Activated naive CD8-positive, alpha-beta T cell treated with anti-CD3 and anti-CD28 coated beads for 36 hours (primary cell): Measurements from ENCODE around the gene FOXF1. TPM values are rescaled to one million over a fixed set of nuclear protein-coding genes. Genes with fewer than 3 reads are reported as not detected.

Source experiments
- DNase-seq: peaks from one replicate; pipeline ENCODE4 v3.0.0; 2021
- H3K27ac Mint-ChIP-seq: one replicate; pipeline ENCODE4 v1.8.0; 2022; ENCODE audit warnings: mild to moderate bottlenecking, moderate library complexity, mixed read lengths
- H3K27me3 Mint-ChIP-seq: one replicate; pipeline ENCODE4 v1.8.0; 2022; ENCODE audit warnings: mild to moderate bottlenecking, mixed read lengths
- H3K36me3 Mint-ChIP-seq: one replicate; pipeline ENCODE4 v1.8.0; 2021; ENCODE audit warnings: mild to moderate bottlenecking, mixed read lengths
- H3K4me1 Mint-ChIP-seq: one replicate; pipeline ENCODE4 v1.8.0; 2021; ENCODE audit warnings: mixed read lengths
- H3K4me3 Mint-ChIP-seq: one replicate; pipeline ENCODE4 v1.8.0; 2022; ENCODE audit warnings: mild to moderate bottlenecking, moderate library complexity, mixed read lengths
- H3K9me3 Mint-ChIP-seq: one replicate; pipeline ENCODE4 v1.8.0; 2022; ENCODE audit warnings: mixed read lengths
- total RNA-seq, 2 experiments: library from RNA; stranded (reverse); gene quantifications; one replicate each; pipeline ENCODE4 v1.2.3, GENCODE V29; 2021

The FOXF1 gene
- total RNA-seq, 2 experiments from 2014 or later = not detected

DNA sequence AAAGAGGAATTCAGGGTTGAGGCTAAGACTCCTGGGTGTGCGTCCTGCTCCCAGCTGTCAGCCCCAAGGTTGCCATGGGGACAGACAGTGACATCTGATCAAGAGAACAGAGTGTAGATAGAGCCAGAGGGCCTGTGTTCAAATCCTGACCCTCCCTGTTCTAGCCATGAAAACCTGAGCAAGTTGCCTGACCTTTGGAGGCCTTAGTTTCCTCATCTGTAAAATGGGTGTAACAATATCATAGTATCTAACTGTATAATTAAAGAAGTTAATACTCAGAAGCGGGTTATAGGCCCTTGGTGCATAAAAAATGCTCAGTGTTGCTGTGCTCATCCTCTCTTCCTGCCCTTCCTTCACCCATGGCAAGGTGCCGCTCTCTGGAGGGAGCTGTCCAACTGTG lies 28.7 kb upstream of the FOXF1 start:
- Mint-ChIP-seq H3K9me3 (peaks cover 3% of the 10 kb centered on the region), H3K27ac (no peak overlapping the region), H3K4me3 (no peak overlapping the region), H3K27me3 (peaks cover 37% of the 10 kb centered on the region), H3K36me3 (no peaks in the 10 kb centered on the region), H3K4me1 (no peaks in the 10 kb centered on the region)
- no peak for DNase-seq

DNA sequence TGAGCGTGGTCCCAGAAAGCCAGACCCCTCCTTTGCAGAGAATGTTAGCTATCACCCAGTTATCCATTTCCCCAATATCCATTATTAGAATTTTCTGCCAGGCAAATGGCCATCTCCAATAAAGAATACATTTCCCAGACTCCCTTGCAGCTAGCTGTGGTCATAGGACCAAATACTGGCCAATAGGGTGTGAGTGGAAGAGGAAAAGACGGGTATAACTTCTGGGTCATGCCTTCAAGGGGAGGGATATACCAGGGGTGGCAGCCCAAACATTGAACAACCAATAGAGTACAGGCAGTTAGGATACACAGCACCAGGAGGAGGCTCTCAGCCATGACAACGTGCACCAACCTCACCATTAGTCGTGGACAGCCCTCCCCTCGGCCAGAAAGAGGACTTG lies 26.1 kb upstream of the FOXF1 start:
- Mint-ChIP-seq H3K36me3 (no peaks in the 10 kb centered on the region), H3K9me3 (peaks cover 3% of the 10 kb centered on the region), H3K4me3 (no peak overlapping the region), H3K4me1 (no peaks in the 10 kb centered on the region), H3K27me3 (peaks cover 30% of the 10 kb centered on the region), H3K27ac (no peak overlapping the region)
- no peak for DNase-seq

DNA sequence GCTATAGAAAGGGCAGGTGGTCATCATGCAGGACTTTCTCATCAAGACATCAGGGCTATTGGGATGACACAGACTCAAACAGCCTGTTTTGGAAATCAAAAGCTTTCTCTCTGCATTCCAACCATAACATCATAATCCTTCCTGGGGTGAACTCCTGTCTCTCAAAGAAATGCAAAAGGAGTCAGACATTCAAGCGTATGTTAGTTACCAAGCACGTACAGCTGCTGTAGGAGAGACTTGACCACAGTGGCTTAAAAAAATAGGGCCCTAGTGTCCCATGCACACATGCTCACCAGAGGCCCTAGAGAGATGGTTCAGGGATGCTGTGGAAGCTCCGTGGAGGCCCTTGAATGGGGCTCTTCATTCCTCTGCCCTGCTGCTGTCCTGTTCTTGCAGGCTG lies 24.6 kb upstream of the FOXF1 start:
- no peak overlapping the region for H3K4me3 Mint-ChIP-seq
- no peaks in the 10 kb centered on the region for H3K36me3 Mint-ChIP-seq
- no peak for DNase-seq
- H3K9me3 Mint-ChIP-seq = peaks cover 3% of the 10 kb centered on the region
- H3K4me1 Mint-ChIP-seq = no peaks in the 10 kb centered on the region
- H3K27ac Mint-ChIP-seq = no peak overlapping the region
- peaks cover 37% of the 10 kb centered on the region for H3K27me3 Mint-ChIP-seq

DNA sequence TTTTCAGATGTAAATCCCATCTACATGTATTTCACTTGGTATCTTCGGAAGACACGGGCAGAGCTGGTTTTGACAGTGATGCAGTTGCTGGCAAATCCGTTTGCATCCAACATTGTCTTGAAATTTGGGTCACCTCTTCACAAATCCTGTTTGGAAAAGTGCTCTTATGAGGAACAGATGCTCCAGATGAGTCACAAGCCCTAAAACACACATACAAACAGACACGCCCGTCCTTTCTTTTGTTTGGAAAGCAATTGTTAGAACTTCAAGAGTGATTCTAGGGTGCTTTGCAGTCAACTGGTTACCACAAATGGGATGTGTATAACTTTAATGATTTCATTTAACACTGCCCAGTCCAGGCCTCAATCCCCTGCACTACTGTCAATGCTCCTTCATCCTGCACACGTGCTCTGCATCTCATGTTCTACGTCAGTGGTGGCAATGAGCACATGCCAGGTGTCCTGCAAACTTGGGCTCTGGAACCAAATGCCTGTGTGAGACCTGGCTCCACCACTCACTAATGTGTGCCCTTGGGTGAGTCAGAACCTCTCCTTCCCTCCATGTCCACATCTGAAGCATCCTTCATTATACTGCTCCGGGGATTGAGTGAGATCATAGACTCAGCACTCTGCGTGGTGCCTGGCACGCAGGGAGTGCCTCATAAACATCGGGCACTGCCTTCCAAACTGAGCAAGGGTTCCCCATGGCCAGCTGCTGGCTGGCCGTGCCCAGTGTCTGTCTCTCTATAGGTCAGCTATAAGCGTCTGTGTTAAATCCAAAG lies 19.3 kb upstream of the FOXF1 start:
- no peak for DNase-seq
- no peak overlapping the region for H3K4me3 Mint-ChIP-seq
- H3K36me3 Mint-ChIP-seq = no peaks in the 10 kb centered on the region
- no peaks in the 10 kb centered on the region for H3K9me3 Mint-ChIP-seq
- no peak overlapping the region for H3K27ac Mint-ChIP-seq
- peaks cover 6% of the 10 kb centered on the region for H3K4me1 Mint-ChIP-seq
- H3K27me3 Mint-ChIP-seq = peaks cover 74% of the 10 kb centered on the region

DNA sequence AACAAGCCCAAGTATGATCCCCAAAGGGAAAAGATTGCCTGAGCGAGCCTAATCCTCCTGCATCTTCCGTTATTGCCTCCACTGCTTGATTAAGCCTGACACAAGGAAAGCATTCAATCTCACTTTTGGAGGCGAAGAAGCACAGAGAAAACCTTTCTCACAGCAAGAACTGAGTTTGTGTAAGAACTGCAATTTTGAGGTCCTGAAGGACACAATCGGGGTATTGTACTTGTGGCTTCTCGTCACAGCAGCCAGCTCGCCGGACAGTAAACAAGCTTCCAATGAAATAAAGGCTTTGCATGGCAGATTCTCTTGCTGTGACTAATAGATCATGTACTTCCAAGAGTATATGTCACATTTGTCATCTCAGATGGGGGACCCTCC lies 18.7 kb upstream of the FOXF1 start:
- Mint-ChIP-seq H3K36me3 (no peaks in the 10 kb centered on the region), H3K27me3 (peaks cover 80% of the 10 kb centered on the region), H3K27ac (no peak overlapping the region), H3K4me3 (no peak overlapping the region), H3K4me1 (peaks cover 8% of the 10 kb centered on the region), H3K9me3 (no peaks in the 10 kb centered on the region)
- no peak for DNase-seq

DNA sequence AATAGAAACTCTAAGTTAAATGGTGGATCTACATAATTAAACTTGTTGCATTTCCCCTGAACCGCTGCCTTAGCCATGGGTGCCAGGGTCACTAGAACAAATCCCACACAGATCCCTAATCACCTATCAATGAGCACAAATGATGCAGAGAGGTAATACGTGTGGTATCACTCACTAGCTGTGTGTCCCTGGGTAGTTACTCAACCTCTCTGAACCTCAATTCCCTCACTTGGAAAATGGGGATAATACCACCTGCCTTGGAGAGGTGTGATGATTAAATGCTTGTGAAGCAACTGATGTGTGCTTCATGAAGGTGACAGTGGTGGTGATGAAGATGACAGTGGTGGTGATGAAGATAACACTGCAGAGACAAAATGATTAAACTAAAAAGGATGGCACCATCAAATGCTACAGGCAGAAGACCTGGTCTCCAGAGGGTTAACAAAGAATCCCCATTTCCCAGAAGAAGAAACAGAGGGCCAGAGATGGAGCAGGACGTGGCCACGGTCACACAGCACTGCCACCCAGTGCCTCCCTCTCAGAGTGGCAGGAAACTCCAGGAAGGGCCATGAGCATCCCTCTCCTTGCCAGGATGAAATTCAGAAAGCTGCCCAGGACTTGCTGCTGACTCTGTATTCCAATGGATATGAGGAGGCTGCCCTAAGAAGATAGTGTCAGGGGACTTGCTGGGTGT lies 17.9 kb upstream of the FOXF1 start:
- H3K9me3 Mint-ChIP-seq = no peaks in the 10 kb centered on the region
- no peak overlapping the region for H3K27ac Mint-ChIP-seq
- no peak overlapping the region for H3K4me3 Mint-ChIP-seq
- no peak for DNase-seq
- peaks cover 87% of the 10 kb centered on the region for H3K27me3 Mint-ChIP-seq
- H3K4me1 Mint-ChIP-seq = peaks cover 8% of the 10 kb centered on the region
- H3K36me3 Mint-ChIP-seq = no peaks in the 10 kb centered on the region

DNA sequence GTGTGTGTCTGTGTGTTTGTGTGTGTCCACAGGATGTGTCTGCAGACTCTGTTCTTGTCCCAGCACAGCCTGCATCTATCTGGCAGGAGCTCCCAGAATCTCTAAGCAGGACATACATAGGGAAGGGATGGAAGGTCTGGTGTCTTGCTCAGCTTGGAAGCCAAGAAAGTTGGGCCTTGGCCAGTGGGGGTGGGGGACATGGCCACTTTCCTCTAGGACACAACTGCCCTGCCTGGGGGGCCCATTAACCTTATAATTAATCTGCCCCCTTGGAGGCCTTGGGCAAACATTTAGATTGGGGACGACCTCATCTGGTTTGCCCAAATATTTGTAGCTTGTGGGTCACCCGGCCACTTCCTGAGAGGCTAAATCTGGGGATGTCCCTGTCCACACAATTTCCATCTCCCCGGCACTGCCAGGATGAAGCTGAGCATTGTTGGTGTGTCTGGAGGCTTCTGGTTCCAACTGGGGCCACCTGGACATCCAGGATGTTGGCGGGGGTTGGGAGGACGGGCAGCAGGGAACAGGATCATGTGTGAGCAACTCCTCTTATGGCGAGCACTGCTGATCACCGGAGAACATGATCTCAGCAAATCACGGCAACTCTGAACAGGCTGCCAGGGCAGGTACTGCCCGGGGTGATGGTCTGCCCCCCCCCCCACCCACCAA lies 17.2 kb upstream of the FOXF1 start:
- Mint-ChIP-seq H3K27me3 (peaks cover 90% of the 10 kb centered on the region), H3K4me1 (peaks cover 8% of the 10 kb centered on the region), H3K27ac (no peak overlapping the region), H3K36me3 (no peaks in the 10 kb centered on the region), H3K4me3 (no peak overlapping the region), H3K9me3 (no peaks in the 10 kb centered on the region)
- DNase-seq = no peak

DNA sequence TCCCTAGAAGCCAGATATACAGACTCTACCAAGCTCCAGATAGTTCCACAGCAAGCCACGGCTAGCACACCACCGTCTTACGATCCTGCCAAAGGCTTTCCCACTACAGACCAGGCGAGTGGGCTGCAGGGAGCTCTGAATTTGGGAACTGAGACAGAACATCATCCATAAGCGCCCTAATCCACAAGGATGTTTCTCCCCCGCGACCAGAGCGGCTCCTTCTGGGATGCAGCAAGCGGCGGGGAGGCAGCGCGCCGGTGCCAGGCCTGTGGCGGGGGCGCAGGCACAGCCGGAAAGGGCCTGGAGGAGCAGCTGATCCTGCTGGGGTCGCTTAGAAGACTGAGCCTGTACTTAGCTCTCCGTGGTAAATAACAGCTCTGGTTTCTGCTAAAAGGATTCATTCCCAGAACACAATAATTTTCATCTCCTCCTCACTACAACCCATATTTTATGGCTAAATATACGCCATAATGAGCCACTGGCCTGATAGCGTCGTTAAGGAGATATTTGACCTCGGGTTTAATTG lies 16.2 kb upstream of the FOXF1 start:
- H3K4me1 Mint-ChIP-seq = peaks cover 9% of the 10 kb centered on the region
- no peak for DNase-seq

DNA sequence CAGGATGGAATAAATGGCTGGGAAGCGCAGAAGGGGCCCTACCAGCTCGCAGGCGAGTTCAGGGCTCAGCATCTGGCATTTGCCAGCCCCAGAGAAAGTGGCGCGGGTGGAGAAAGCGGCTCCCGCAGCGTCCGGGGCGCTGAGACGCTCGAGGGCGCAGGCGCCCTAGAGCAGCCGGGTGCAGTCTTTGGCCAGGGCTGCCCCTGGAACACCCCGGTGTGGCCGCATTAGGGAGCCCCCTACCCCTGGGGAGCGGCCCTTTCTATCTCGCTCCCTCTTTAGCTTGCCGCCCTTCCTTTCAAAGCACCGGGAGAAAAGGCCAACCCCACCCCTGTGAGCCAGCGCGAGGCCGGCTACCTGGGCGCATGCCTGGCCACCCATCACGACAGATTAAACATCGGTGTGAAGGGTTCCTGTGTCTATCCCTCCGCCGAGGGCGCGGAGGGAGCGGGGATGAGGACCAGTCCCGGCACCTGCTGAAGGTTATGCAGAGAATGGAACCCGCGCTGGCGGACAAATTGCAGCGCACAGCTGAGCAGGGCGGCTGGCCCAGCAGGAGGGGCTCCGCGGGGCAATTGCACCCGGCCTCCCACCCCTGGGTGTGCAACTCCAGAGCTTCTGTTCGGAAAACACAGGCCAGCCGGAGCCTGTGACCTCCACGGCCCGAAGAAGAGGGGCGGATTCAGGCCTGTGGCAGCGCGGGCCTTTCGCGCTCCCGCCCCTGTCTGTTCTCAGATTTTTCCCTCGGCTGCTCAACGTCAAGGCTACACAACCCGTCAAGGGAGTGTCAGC lies 15.6 kb upstream of the FOXF1 start:
- Mint-ChIP-seq H3K4me3 (no peak overlapping the region), H3K4me1 (peaks cover 9% of the 10 kb centered on the region), H3K36me3 (no peaks in the 10 kb centered on the region), H3K27me3 (peaks cover 96% of the 10 kb centered on the region), H3K9me3 (no peaks in the 10 kb centered on the region), H3K27ac (no peak overlapping the region)
- DNase-seq = no peak

More for the DNA sequence above, 16.2 kb upstream of the FOXF1 start:
- H3K9me3 Mint-ChIP-seq = no peaks in the 10 kb centered on the region
- H3K27me3 Mint-ChIP-seq = peaks cover 91% of the 10 kb centered on the region
- H3K36me3 Mint-ChIP-seq = no peaks in the 10 kb centered on the region
- H3K27ac Mint-ChIP-seq = no peak overlapping the region
- no peak overlapping the region for H3K4me3 Mint-ChIP-seq

DNA sequence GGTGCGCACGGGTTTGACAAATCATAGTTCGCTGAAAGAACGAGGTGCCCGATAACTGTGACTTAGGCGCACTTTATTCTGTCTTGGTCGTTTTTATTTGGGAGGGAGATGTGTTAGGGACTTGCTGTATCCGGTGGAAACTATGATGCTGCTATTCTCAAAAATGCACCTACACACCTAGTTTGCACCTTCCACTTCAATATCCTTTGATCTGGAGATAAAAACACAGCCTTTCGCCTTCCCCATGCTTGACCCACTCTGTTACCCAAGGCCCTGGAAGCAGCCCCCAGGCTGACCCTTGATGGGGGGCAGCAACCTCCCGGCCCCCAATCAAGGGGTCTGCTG lies 15.0 kb upstream of the FOXF1 start:
- H3K9me3 Mint-ChIP-seq = no peaks in the 10 kb centered on the region
- DNase-seq = no peak
- H3K27me3 Mint-ChIP-seq = peaks cover 96% of the 10 kb centered on the region
- no peak overlapping the region for H3K27ac Mint-ChIP-seq
- H3K4me3 Mint-ChIP-seq = no peak overlapping the region
- H3K36me3 Mint-ChIP-seq = no peaks in the 10 kb centered on the region
- peaks cover 9% of the 10 kb centered on the region for H3K4me1 Mint-ChIP-seq

DNA sequence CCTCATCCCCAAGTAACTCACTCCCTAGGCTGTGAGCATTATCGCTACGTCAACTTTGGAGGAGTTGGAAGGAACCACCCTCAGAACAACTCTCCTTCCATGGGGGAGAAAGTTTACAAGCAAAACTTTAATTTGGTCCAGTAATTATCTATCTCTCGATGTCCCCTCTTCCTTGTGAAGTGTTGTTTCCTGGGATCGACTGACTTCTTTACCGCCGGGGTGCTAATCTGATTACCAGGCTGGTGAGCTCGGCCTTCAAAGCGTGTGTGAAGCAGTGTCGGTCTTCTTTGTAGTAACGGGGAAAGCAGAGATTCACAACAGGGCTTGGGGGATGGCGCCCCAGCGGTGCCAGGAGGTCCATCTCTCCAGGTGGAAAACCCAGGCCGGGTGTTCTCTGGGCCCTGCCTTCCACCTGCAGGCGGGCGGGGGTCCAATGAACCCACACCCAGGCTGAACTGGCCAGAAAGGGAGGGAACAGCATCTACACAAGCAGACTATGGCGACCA lies 14.5 kb upstream of the FOXF1 start:
- H3K27ac Mint-ChIP-seq = no peak overlapping the region
- peaks cover 96% of the 10 kb centered on the region for H3K27me3 Mint-ChIP-seq
- H3K36me3 Mint-ChIP-seq = no peaks in the 10 kb centered on the region

DNA sequence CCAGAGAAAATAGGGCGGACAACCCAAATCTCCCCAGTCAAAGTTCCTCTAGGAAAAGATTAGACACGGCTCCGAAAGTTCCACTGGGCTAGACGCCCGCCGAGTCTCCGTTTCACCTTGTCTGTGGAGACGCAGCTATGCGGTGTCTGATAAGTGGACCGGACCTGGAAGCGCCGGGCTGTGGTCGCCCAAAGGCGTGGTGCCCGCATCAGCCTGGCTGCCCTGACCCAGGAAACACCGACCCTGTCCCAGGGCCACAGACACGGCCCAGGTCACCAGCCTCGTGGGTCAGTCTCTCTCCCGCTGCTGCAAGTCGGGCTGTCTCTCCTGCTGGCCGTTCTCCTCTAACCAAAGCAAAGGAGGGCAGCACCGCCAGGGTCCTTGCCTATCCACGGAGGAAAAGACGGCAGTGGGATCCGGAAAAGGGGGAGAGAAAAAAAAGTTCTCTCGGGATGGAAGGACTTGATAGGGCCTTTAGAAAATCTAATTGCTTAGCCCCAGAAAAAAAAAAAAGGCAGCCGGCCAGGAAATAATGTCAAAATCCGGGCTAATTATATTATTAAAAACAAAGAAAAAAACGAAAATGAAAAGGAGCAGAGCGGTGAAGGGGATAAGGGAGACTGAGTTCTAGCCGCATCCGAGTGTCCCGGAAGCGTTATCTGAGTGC lies 13.9 kb upstream of the FOXF1 start:
- peaks cover 96% of the 10 kb centered on the region for H3K27me3 Mint-ChIP-seq
- no peak overlapping the region for H3K27ac Mint-ChIP-seq
- DNase-seq = no peak
- H3K4me1 Mint-ChIP-seq = peaks cover 9% of the 10 kb centered on the region
- no peak overlapping the region for H3K4me3 Mint-ChIP-seq
- no peaks in the 10 kb centered on the region for H3K36me3 Mint-ChIP-seq
- no peaks in the 10 kb centered on the region for H3K9me3 Mint-ChIP-seq

More for the DNA sequence above, 14.5 kb upstream of the FOXF1 start:
- no peak for DNase-seq
- Mint-ChIP-seq H3K4me1 (peaks cover 9% of the 10 kb centered on the region), H3K9me3 (no peaks in the 10 kb centered on the region), H3K4me3 (no peak overlapping the region)

DNA sequence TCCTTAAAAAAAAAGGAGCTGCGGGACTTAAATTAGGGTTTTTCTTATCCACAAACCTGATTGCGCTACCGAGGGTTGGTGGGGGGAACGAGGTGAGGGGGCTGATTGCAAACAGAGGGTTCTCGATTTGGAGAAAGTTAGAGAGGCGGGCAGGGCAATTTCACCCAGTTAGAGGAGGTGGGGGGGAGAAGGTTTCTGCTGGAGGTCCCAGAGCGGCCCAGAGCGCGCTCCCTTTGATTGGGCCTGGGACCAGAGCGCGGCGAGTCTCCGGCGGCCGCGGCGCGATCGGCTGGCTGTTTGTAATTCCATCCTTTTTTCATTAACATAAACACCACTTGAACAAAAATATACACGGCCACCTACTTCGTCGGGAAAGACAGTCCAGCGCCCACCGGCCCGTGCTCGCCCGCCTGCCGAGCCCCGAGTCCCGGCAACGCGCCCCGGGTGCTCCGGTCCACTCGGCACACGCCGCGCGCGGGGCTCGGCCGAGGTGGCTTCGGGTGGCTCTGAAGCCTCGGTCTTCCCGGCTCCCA lies 13.3 kb upstream of the FOXF1 start:
- no peak for DNase-seq
- Mint-ChIP-seq H3K36me3 (no peaks in the 10 kb centered on the region), H3K4me1 (peaks cover 9% of the 10 kb centered on the region), H3K27ac (no peak overlapping the region), H3K9me3 (no peaks in the 10 kb centered on the region), H3K4me3 (peak overlapping the region; percentile 4), H3K27me3 (peaks cover 94% of the 10 kb centered on the region)

DNA sequence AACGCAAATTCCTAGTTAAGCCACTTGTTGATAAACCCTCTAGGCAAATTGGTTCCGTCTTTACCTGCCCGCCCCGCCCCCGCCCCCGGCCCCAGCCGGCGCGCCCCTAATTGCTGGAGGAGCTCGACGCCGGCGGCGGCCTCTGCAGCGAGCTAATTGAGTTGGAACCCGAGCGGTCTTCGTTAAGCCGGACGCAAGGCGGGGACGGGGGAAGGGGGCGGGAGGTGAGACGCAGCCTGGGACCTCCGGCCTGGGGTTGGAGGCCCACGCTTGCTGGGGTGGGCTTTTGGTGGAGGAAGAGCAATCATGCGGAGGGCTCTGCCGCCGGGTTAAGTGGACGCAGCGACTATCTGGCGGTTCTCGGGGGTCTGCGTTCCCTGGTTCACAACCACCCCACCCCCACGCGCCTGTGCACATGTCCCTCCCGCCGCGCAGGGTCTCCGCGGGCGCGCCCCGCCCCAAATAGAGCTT lies 12.7 kb upstream of the FOXF1 start:
- Mint-ChIP-seq H3K4me3 (no peak overlapping the region), H3K9me3 (no peaks in the 10 kb centered on the region), H3K27me3 (peaks cover 93% of the 10 kb centered on the region), H3K4me1 (peaks cover 9% of the 10 kb centered on the region), H3K36me3 (no peaks in the 10 kb centered on the region), H3K27ac (no peak overlapping the region)
- DNase-seq = no peak
